NCI-H1694 treated with DMSO at 0.1 percent for 48 hours (cell line): ENCODE results near the gene PCMTD2.

Experiments
- DNase-seq: peaks from one replicate; lab custom pipeline; 2025; lab: John Stamatoyannopoulos, UW

Gene PCMTD2

DNA sequence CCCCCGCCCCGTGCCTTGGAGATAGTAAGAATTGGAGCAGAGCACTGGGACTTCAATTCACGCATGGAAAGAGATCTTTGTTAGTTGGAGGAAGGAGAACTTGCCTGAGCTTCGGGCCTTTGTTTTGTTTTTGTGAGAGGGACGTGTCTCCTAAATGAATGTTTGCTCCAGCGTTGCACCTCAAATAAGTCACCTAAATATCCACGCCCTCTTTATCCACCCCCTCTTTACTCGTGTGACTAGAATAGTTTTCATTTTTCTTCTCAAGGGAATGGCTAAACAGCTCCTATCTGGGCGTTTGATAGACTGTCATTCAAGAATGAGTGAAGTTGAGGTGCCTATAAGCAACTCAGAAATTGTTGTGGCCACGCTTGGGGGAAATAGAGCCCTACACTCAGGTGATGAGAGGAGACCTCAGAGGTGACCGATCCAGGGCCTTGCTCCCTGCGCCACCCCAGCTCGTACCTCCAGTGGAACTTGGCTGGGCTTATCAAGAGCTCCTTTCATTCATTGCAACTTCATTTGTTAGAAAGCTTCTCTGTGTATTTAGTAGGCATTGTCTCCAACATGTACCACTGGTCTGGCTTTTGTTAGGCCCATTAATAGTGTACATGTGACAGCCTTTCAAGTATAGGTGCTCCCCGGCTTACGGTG, 861 bp downstream of the PCMTD2 start:
- DNase-seq, result no peak

GRCh38 chr20:64257107-64257757, 1.7 kb downstream of the PCMTD2 start:
- no peak for DNase-seq

GRCh38 chr20:64258071-64258823, 2.7 kb downstream of the PCMTD2 start:
- DNase-seq, result no peak

DNA sequence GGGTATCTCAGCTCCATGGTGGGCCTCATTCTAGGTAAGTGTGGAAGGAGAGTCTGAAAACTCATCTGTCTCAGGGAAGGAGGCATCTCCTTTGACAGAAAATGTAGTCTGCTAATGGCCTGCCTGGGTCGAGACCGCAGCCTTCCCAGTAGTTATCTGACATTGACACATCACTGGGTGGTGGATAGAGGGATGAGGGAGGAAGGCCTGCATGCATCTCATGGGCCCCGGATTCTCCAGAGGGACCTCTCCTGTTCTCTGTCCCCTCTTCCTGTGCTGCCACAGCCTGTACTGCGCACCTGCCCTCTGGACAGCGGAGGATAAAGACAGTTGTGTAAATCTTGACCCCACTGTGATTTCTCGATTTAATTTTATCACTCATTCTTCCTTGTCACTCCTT, 4.7 kb downstream of the PCMTD2 start:
- no peak for DNase-seq

DNA sequence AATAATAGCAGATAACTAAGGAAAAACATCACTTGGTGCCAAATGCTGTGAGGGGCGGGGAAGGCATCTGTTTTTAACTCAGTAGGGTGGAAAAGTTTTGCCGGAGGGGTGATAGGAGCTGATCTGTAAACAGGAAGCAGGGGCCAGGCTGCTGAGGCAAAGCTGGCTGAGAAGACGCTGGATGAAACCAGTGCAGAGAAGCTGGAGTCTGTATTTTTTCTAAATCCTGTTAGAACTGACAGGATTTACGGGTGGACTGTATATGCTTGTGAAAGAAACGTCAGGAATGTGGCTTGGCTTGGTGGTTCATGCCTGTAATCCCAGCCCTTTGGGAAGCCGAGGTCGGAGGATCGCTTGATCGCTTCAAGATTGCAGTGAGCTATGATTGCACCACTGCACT, 5.6 kb downstream of the PCMTD2 start:
- DNase-seq, result no peak

GRCh38 chr20:64264091-64264490, 8.5 kb downstream of the PCMTD2 start:
- DNase-seq, result no peak

DNA sequence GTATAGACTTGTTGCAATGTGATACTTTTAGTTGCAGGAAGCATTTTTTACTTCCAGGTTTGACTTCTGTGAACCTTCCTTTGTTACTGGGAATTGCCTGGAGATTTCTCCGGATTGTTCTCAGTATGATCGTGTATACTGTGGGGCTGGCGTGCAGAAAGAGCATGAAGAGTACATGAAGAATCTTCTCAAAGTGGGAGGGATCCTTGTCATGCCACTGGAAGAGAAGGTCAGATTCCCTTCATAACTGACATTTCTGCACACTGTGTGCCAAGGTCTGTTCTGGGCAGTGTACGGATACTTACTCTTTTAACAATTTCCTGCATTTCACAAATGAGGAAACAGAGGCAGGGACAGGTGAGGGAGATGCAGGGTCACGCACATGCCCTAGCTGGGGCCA, 9.7 kb downstream of the PCMTD2 start:
- DNase-seq, result no peak

DNA sequence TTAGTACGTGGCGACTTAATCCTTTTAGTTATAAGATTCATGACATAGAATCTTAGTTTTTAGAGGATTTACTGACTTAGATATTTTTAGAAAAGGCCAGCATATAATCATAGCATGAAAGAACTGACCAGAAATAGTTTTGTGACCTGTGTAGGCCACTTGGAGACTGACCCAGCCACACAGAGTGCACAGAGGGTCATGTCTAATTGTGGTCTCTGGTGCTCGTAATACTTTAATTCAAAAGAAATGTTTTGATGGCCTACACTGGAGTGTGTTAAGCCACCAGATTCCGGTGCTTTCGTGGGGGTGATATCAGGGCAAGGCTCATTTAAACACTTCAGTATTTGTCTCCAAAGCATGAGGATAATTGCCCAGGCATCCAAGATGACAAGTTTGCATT, 11.4 kb downstream of the PCMTD2 start:
- DNase-seq, result no peak

DNA sequence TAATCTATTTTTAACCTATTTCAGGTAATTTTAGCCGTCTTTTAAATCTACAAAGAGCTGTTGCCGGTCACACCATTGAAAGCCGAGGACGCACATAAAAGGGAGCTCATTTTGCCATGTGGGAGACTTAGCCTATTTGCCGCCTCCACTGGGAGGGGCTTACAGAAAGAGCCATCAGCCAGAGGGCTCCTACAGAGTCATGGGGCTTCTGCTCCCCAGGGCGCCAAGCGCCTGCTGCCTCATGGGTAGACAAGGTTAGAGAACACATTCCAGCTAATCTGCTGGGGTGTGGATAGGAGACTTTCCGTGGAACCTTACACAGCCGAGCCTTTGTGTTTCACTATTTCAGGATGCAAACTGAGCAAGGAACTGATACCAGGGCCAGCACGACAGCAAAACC, 12.6 kb downstream of the PCMTD2 start:
- DNase-seq, result no peak

DNA sequence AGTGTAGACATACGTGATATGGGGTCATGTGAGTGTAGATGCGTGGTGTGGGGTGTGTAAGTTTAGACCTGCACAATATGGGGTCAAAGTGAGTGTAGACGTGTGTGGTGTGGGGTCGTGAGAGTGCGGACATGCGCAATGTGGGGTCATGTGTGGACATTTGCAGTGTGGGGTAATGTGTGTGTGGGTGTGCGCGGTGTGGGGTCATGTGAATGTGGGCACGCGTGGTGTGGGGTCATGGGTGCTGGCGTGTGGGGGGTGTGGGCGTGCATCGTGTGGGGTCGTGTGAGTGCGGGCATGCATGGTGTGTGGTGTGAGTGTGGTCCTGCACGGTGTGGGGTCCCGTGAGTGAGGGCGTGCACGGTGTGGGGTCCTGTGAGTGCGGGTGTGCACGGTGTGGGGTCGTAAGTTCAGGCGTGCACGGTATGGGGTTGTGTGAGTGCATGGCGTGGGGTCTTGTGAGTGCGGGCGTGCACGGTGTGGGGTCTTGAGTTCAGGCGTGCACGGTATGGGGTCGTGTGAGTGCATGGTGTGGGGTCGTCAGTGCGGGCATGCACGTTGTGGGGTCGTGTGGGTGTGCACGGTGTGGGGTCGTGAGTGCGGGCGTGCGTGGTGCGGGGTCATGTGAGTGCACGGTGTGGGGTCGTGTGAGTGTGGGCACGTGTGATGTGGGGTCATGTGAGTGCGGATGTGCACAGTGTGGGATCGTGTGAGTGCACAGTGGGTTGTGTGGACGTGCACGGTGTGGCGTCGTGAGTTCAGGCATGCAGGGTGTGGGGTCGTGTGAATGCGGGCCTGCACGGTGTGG, 14.3 kb downstream of the PCMTD2 start:
- DNase-seq, result no peak

DNA sequence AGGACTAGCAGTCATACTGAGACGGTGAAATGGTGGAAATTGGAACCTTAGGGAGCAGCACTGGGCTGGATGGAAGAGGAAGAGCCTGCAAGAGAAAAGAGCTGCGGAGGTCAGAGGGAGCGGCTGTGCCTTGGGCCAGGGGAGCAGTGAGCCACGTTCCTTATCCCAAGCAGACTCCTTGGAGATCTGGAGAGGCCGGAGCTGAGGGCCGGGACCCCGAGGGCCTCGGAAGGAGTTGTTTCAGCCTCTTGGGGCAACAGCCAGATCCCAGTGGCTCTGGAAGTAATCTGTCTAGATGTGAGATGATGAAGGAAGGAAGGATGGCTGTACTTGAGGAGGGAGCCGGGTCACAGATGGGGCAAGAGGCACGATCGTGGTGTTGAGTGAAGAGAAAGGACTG, 16.1 kb downstream of the PCMTD2 start:
- DNase-seq, result no peak

- no peak for DNase-seq
These were observed 17.6 kb downstream of the PCMTD2 start for GRCh38 chr20:64273109-64273508.

- DNase-seq, result no peak
These were observed 21.3 kb downstream of the PCMTD2 start for GRCh38 chr20:64276817-64277216.

DNA sequence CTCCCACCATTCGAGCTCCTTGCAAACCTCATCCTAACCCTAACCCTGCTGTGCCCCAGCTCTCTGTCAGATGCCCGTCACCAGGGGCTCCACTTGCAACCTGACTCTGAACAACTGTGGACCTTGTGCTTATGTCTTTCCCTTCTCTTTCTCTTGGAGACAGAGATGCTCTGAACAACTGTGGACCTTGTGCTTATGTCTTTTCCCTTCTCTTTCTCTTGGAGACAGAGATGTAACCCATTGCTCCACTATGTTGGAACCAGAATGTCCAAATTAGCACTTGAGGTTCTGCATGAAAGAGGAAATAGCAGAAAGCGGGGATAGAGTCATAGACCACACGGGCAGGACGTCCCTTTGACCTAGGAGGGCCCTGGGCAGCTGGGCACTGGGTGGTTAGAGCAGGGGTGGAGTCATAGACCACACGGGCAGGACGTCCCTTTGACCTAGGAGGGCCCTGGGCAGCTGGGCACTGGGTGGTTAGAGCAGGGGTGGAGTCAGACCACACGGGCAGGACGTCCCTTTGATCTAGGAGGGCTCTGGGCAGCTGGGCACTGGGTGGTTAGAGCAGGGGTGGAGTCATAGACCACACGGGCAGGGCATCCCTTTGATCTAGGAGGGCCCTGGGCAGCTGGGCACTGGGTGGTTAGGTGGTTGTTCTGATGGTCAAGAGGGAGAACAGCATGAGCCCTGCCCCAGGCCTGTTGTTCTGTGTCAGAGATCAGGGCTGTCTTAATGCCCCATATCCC, 22.2 kb downstream of the PCMTD2 start:
- DNase-seq, result no peak

DNA sequence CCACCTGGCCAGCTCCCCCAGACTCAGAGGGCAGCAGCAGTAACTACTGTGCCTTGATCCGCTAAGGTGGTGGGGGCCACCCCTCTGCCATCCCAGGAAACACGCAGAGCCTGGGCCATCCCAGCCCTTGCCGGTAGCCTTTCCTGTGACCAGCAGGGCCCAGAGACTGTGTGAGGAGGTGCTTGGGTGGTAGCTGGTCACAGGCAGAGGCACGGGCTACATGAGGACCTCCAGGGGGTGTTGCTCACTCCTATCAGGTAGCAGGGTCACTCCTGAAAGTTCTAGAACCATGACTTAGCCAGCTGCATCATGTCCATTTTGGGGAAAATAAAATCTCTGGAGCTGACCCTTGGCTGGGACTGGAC, 22.8 kb downstream of the PCMTD2 start:
- DNase-seq, result no peak

GRCh38 chr20:64279826-64280459, 24.4 kb downstream of the PCMTD2 start:
- no peak for DNase-seq

- no peak for DNase-seq
These were observed 24.9 kb downstream of the PCMTD2 start for GRCh38 chr20:64280460-64280843.

GRCh38 chr20:64283646-64284045, 28.1 kb downstream of the PCMTD2 start:
- DNase-seq, result no peak

GRCh38 chr20:64285579-64286446, 30.3 kb downstream of the PCMTD2 start:
- peak; percentile 52 for DNase-seq
